HFF-Myc (cell line): Measurements from ENCODE around the gene HORMAD2.

Experiments
- DNase-seq: peaks from one replicate; pipeline ENCODE4 v3.0.0-alpha.2; 2011; ENCODE audit warnings: low read depth; ENCODE audit errors: extremely low read depth
- H3K4me3 ChIP-seq: replicated peaks from 2 replicates; pipeline ENCODE4 v1.5.1; 2011; ENCODE audit warnings: low read depth, mild to moderate bottlenecking, control low read depth, low read length
- CTCF ChIP-seq: IDR thresholded peaks from 2 replicates; pipeline ENCODE4 v1.5.1; 2012; ENCODE audit warnings: mild to moderate bottlenecking, low read depth, low read length, control low read depth; ENCODE audit errors: missing control alignments

The HORMAD2 gene

GRCh38 chr22:30181459-30182349, 101.4 kb downstream of the HORMAD2 start:
- no peak for DNase-seq
- no peak overlapping the region for H3K4me3 ChIP-seq
- TF ChIP-seq CTCF: no peak

- no peak for TF ChIP-seq CTCF
- no peak overlapping the region for H3K4me3 ChIP-seq
- DNase-seq: no peak
These were observed 102.1 kb downstream of the HORMAD2 start for GRCh38 chr22:30182350-30182745.

- DNase-seq: no peak
These were observed 102.6 kb downstream of the HORMAD2 start for GRCh38 chr22:30182815-30183214.

GRCh38 chr22:30183271-30183670, 103.0 kb downstream of the HORMAD2 start:
- DNase-seq: no peak
- no peak for TF ChIP-seq CTCF

More at GRCh38 chr22:30182815-30183214, 102.6 kb downstream of the HORMAD2 start:
- no peak overlapping the region for H3K4me3 ChIP-seq
- TF ChIP-seq CTCF: no peak

GRCh38 chr22:30183861-30184278, 103.6 kb downstream of the HORMAD2 start:
- no peak for TF ChIP-seq CTCF
- no peak overlapping the region for H3K4me3 ChIP-seq
- DNase-seq: no peak

More at GRCh38 chr22:30183271-30183670, 103.0 kb downstream of the HORMAD2 start:
- no peak overlapping the region for H3K4me3 ChIP-seq

- TF ChIP-seq CTCF: no peak
- no peak for DNase-seq
- H3K4me3 ChIP-seq: no peak overlapping the region
These were observed 104.9 kb downstream of the HORMAD2 start for GRCh38 chr22:30185129-30185528.
